ENCODE measurements around the gene DUSP7.

DUSP7 gene

DNA sequence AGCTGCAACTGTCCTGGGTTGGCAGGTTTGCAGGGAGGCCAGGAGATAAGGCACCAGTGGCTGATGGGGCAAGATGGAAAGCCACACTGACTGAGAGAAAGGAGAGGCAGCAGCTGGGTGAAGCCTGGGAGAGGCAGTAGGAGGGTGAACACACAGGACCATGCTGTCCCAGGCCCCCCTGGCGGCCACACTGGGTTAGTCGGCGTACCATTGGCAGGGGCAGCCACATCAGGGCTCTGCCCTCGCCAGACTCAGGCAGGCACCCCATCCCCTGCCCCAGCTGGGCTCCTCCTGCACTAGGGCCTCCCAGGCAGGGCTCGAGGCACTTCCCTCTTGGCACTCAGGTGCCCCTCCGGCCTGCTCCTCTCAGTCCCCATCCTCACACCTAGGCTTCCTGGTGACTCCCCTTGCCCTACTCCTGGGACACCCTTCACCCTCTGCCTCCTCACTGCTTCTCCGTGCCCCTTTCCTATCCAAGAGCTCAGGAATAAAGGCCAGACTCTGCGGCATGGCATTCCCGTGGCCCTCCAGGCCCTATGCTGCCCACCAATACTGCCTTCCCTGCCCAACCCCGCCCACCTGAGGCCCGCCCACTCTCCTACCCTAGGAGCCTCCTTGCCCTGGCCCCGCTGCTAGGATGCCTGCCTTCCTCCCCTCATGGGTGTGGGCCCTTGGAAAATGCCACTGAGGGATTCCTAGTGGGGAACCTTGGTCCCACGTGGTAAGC, 28.7 kb upstream of the DUSP7 start:
- TF ChIP-seq, protein P1, sequence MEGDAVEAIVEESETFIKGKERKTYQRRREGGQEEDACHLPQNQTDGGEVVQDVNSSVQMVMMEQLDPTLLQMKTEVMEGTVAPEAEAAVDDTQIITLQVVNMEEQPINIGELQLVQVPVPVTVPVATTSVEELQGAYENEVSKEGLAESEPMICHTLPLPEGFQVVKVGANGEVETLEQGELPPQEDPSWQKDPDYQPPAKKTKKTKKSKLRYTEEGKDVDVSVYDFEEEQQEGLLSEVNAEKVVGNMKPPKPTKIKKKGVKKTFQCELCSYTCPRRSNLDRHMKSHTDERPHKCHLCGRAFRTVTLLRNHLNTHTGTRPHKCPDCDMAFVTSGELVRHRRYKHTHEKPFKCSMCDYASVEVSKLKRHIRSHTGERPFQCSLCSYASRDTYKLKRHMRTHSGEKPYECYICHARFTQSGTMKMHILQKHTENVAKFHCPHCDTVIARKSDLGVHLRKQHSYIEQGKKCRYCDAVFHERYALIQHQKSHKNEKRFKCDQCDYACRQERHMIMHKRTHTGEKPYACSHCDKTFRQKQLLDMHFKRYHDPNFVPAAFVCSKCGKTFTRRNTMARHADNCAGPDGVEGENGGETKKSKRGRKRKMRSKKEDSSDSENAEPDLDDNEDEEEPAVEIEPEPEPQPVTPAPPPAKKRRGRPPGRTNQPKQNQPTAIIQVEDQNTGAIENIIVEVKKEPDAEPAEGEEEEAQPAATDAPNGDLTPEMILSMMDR (IDR thresholded peaks at IDR 0.05) = no peak

DNA sequence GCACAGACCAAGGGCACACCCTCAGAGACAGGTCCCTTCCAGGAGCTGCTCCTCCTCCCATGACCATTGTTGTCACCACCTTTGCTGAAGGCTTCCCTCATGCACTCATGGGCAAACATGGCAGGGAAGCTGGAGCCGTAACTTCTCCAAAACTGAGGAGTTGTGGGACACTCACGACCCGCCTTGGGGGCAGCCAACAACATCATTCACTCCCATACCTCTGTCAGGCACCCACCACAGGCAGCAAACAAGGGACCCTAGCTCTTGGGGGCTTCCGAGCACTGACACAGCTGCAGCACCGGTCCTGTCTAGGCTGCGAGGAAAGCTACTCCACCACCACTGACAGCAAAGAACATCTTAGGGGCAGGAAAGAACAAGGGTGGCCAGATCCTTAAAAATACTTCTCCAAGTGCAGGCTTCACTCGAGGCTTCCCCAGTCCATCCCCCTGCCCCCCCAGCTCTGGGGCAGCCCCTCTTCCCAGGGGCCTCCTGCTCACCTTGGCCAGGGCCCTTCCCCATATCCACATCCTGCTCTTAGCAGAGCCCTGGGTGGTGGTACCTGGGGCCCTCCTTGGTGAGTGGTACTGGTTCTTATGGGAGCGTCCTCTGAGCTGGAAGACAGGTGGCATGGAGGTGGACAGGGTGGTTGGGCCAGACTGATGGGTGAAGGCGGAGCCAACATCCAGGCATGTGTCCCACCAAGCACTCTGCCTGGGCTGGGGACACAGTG, 28.0 kb upstream of the DUSP7 start:
- TF ChIP-seq, protein P1 (IDR thresholded peaks at IDR 0.05) = no peak

DNA sequence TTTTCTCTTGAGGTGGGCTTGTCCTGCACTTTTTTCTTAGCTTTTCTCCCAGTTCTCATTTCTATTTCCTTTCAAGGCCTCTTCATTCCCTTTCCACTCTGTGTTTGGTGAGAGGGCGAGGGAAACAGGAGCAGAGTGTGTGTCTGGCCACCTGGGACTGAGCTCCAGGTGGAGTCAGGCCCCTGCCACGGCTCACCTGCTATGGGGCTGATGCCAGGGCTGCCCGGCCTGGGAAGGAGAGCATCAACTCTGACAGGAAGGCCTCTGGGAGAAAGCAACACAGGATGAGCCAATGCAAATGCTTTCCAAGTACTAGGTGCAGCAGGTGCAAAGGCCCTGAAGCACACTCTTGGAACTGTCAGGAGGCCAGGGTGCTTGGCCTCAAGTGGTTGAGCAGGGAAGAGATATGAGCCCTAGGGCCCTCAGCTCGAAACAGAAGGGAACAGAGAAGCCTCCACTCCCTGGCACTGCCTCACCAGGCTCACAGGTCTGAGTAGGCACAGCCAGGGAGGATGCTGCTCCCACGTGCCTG, 27.3 kb upstream of the DUSP7 start:
- TF ChIP-seq, protein P1 (IDR thresholded peaks at IDR 0.05) = no peak

DNA sequence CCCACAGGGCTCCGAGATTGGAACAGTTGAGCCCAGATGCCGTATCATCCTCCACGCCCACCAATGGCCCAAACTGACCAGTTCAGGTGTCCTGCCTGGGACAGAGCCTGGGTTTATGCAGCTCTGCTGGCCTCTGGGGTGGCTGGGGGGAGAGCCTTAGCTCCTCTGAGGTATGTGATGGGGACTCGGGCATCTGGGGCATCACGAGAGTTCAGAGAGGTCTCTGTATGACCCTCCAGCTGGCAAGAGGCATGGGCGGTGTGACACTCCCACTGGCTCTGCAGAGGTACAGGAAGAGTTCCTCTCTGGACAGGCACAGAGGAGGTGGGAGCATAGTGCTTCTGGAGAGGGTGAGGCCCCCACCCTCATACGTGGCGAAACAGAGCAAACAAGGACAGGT, 26.6 kb upstream of the DUSP7 start:
- TF ChIP-seq, protein P1 (IDR thresholded peaks at IDR 0.05) = no peak

DNA sequence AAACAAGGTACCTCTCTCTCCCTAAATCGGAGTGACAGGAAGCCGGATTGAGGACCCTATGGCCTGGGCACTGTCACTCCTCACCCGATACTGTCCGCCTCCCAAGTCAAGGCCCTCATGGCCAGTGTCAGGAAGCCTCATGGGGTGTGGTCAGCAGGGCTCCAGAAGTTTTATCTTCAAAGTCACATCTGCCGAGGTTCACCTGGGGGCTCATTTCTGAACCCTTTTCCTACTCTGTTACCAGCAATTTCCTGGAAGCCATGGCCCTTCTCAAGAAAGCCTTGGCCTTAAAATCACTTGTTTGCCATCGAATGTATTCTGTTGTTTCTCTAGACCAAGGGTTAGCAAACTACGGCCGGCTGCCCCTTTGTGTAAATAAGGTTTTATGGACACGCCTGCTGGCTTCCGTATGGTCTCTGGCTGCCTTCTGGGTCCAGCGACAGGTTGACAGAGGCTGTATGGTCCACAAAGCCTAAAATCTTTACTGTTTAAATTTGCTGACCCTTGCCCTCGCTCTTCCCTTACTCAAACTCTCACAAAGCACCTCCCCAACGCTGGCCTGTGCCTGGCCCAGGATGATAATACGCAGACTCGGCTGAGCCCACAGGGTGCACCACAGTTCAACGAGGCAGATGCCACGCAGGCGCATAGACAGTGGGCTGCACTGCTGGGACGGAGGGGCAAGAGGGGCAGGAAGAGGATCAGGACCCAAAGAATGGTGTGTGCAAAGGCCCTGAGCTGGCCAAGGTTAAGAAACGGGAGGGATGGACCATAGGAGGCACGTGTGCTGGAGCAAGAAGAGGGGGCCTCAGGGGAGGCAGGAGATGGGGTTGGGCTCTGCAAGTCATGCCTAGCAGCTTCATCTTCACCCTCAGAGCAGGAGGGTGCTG, 24.7 kb upstream of the DUSP7 start:
- TF ChIP-seq, protein P1 (IDR thresholded peaks at IDR 0.05) = no peak

DNA sequence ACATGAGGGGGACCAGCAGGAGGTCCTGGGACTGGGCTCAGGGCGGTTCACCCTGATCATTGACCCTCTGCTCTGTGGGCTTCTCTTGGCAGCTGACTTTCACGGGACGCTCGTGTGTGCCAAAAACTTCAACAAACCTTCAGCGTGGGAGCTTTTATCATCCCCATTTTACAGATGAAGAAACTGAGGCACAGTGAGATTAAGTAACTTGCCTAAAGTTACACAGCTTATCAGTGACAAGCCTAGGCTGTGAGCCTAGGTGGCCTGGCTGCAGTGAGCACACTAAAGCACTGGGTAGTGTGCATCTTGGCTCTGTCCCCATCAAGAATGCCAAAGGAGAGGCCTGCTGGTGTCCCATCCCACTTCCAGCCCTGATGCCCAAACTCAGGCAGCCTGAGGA, 23.6 kb upstream of the DUSP7 start:
- TF ChIP-seq, protein P1 (IDR thresholded peaks at IDR 0.05) = no peak

Data from LNCAP (cell line).